Chondrocyte (in vitro differentiated cells): ENCODE measurements around the gene ZNHIT3. TPM values are rescaled to one million over a fixed set of nuclear protein-coding genes. Genes with fewer than 3 reads are reported as not detected.
A peak's percentile ranks its signal among the peaks of the same experiment; 100 is the strongest.

Source experiments
- DNase-seq: peaks from one replicate; pipeline ENCODE4 v3.0.0; 2021; ENCODE audit warnings: mixed read lengths, low spot score
- H3K27ac Mint-ChIP-seq: one replicate; pipeline ENCODE4 v1.8.0; 2021; ENCODE audit warnings: mild to moderate bottlenecking, moderate library complexity, mixed read lengths; ENCODE audit not compliant: unreplicated experiment
- H3K27me3 Mint-ChIP-seq: 2 replicates; pipeline ENCODE4 v1.8.0; 2021; ENCODE audit warnings: low read depth, mixed read lengths
- H3K36me3 Mint-ChIP-seq: 2 replicates; pipeline ENCODE4 v1.8.0; 2021; ENCODE audit warnings: low read depth, mixed read lengths
- H3K4me1 Mint-ChIP-seq: 2 replicates; pipeline ENCODE4 v1.8.0; 2021; ENCODE audit warnings: low read depth, mild to moderate bottlenecking, mixed read lengths
- H3K4me3 Mint-ChIP-seq: one replicate; pipeline ENCODE4 v1.8.0; 2021; ENCODE audit warnings: mild to moderate bottlenecking, moderate library complexity, mixed read lengths; ENCODE audit not compliant: unreplicated experiment
- H3K9me3 Mint-ChIP-seq: 2 replicates; pipeline ENCODE4 v1.8.0; 2021; ENCODE audit warnings: low read depth, mixed read lengths
- total RNA-seq: library from RNA; stranded (reverse); gene quantifications from 3 replicates; pipeline ENCODE4 v1.2.1, GENCODE V29; 2021
- TF ChIP-seq, protein P1 (sequence below): fragments of 200-600 bp; sonication (generic); IDR thresholded peaks from 2 replicates; pipeline ENCODE4 v1.5.0; 2021; ENCODE audit warnings: antibody characterized with exemption, mild to moderate bottlenecking, moderate library complexity

Gene ZNHIT3
- total RNA-seq, 1 donor from 2014 or later, result 25.2 TPM

DNA sequence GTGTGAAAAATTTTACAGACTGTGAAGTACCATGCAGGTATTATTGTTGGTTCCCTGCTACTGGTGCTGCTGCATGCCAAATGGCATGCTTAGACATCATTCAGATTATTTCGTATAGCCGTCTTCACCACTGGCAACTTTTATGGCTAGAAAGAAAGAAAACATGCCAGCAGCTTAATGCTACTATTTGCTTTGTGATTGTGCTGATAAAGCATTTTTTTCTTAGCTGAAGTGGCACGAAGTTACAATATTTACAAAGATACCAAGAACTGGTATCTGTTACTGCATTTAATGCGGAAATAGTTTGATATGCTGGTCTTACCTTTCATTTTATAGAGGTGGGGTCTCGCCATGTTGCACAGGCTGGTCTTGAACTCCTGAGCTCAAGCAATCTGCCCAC, 8.2 kb downstream of the ZNHIT3 start:
- Mint-ChIP-seq H3K4me3 (no peak overlapping the region), H3K9me3 (peaks cover 5% of the 10 kb centered on the region), H3K4me1 (peaks cover 14% of the 10 kb centered on the region), H3K36me3 (peaks cover 19% of the 10 kb centered on the region), H3K27ac (no peak overlapping the region), H3K27me3 (no peaks in the 10 kb centered on the region)
- TF ChIP-seq, protein P1, sequence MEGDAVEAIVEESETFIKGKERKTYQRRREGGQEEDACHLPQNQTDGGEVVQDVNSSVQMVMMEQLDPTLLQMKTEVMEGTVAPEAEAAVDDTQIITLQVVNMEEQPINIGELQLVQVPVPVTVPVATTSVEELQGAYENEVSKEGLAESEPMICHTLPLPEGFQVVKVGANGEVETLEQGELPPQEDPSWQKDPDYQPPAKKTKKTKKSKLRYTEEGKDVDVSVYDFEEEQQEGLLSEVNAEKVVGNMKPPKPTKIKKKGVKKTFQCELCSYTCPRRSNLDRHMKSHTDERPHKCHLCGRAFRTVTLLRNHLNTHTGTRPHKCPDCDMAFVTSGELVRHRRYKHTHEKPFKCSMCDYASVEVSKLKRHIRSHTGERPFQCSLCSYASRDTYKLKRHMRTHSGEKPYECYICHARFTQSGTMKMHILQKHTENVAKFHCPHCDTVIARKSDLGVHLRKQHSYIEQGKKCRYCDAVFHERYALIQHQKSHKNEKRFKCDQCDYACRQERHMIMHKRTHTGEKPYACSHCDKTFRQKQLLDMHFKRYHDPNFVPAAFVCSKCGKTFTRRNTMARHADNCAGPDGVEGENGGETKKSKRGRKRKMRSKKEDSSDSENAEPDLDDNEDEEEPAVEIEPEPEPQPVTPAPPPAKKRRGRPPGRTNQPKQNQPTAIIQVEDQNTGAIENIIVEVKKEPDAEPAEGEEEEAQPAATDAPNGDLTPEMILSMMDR, result no peak
- no peak for DNase-seq

DNA sequence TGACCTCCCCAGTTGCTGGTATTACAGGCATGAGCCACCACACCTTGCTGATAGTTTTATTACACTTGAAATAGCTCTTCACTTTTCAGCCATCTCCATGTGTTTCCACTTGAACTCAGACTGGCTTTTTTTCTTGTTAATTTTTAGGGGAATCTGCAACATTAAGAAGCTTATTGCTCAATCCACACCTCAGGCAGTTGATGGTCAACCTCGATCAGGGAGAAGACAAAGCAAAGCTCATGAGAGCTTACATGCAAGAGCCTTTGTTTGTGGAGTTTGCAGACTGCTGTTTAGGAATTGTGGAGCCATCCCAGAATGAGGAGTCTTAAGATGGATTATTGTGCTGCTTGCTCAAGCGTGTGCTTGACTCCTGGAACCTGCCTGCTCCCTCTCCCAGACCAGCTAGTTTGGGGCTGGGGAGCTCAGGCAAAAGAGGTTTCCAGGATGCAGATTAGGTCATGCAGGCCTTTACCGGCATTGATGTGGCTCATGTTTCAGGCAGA, 8.6 kb downstream of the ZNHIT3 start:
- H3K27me3 Mint-ChIP-seq, result no peaks in the 10 kb centered on the region
- no peak overlapping the region for H3K27ac Mint-ChIP-seq
- peaks cover 17% of the 10 kb centered on the region for H3K36me3 Mint-ChIP-seq

DNA sequence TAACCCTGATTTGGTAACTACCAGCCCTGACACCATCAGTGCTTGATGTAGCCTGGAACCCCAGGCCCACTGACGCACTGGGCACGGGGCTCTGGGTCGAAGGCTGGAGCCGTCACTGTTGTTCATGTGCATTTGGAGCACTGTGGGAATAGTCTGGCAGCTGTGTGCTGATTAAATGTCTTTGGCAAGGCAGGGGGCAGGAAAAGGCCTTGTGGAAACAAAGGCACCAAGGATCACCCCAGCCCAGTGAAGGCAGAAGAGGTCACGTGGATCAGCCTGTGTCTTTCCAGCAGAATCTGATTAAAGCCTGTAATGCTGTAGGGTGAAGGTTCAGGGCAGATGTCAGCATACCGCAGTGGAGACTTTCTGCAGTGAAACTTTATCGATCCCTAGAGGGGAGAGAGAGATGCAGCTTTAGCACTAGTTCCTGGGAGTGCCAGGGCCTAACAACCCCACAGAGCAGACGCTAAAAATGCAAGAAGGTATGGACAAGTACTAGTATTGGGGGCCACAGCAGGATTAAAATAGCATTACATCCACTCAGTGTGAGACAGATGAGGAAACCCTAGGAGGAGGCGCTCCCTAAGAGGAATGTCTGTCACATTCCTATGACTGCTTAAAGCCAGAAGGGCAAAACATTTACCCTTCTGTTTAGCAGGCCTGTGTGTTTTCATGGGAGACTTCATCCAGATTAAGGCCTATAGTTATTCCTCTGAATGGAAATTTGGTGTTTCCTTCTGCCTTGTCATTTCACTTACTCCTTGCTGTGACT, 9.7 kb downstream of the ZNHIT3 start:
- Mint-ChIP-seq H3K27ac (peak overlapping the region; percentile 80), H3K4me1 (peaks cover 14% of the 10 kb centered on the region), H3K36me3 (peaks cover 17% of the 10 kb centered on the region), H3K4me3 (no peak overlapping the region), H3K27me3 (no peaks in the 10 kb centered on the region), H3K9me3 (no peaks in the 10 kb centered on the region)
- peak; percentile 35 for DNase-seq
- TF ChIP-seq, protein P1, result no peak

More for the DNA sequence above, 8.6 kb downstream of the ZNHIT3 start:
- peaks cover 3% of the 10 kb centered on the region for H3K9me3 Mint-ChIP-seq
- DNase-seq, result no peak
- H3K4me3 Mint-ChIP-seq, result no peak overlapping the region
- peaks cover 14% of the 10 kb centered on the region for H3K4me1 Mint-ChIP-seq
- TF ChIP-seq, protein P1, result no peak

DNA sequence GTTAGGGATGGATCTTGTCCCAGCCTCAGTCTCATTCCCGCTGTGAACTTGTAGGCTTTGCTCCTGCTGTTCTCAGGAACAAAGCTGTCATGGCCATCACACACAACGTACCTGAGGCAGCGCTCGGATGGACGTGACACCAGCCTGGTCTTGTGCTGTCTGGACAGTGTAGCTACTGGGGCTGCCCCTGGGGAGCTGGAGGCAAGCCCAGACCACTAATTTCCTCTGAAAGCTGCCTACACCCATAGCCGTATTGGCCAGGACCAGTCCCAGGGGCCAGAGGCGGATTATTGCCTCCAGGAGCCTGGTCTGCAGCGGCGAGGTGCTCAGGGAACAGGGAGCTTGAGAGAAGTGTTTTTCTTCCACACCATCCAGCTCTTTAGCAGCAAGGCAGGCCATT, 11.7 kb downstream of the ZNHIT3 start:
- no peak overlapping the region for H3K4me3 Mint-ChIP-seq
- DNase-seq, result peak; percentile 60
- TF ChIP-seq, protein P1, result no peak
- peaks cover 14% of the 10 kb centered on the region for H3K4me1 Mint-ChIP-seq
- no peaks in the 10 kb centered on the region for H3K27me3 Mint-ChIP-seq
- peaks cover 21% of the 10 kb centered on the region for H3K36me3 Mint-ChIP-seq
- H3K27ac Mint-ChIP-seq, result no peak overlapping the region
- no peaks in the 10 kb centered on the region for H3K9me3 Mint-ChIP-seq

DNA sequence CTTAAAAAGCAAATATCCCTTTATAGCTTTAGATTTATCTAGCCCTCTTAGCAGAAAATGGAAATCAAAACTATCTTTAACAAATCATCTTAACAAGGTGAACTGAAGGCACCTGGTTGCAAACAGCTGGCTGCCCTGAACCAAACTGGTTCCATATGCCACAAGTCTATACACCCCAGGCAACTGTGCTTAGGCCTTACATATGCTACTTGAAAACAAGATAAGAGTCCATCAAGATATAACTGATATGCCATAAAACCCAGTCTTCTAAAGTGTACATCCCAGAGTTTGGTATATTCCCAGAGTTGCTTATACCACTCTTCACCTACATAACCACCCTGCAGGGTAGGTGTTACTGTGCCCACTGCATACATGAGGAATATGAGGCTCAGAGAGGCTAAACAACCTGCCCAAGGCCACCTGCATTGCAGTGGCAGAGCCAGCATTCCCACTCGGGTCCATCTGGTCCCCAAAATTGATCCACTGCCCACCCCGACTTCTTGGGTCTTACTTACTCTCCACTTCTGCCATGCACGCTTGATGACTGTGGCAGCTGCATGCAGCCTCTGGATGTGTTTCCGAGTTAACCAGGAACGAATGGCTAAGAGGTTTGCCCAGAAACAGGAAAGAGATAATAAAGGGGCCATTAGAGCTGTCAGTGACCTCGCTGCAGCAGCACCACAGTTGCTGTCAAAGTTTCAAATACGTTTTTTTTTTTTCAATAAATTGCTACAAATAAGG, 12.2 kb downstream of the ZNHIT3 start:
- H3K27ac Mint-ChIP-seq, result no peak overlapping the region
- peak; percentile 30 for DNase-seq
- H3K4me1 Mint-ChIP-seq, result peaks cover 14% of the 10 kb centered on the region
- TF ChIP-seq, protein P1, result no peak
- H3K4me3 Mint-ChIP-seq, result no peak overlapping the region
- H3K9me3 Mint-ChIP-seq, result no peaks in the 10 kb centered on the region
- H3K27me3 Mint-ChIP-seq, result no peaks in the 10 kb centered on the region
- H3K36me3 Mint-ChIP-seq, result peaks cover 25% of the 10 kb centered on the region
